GM20000 (cell line): ENCODE measurements around the gene PLAAT3.

ENCODE experiments used
- DNase-seq: peaks from one replicate; pipeline ENCODE4 v3.0.0; 2012; ENCODE audit warnings: low spot score
- TF ChIP-seq, protein P1 (sequence below): IDR thresholded peaks from 2 replicates; pipeline ENCODE4 v1.5.1; 2012; ENCODE audit warnings: mild to moderate bottlenecking, control low read depth; ENCODE audit errors: extremely low read depth, missing control alignments

The PLAAT3 gene

DNA sequence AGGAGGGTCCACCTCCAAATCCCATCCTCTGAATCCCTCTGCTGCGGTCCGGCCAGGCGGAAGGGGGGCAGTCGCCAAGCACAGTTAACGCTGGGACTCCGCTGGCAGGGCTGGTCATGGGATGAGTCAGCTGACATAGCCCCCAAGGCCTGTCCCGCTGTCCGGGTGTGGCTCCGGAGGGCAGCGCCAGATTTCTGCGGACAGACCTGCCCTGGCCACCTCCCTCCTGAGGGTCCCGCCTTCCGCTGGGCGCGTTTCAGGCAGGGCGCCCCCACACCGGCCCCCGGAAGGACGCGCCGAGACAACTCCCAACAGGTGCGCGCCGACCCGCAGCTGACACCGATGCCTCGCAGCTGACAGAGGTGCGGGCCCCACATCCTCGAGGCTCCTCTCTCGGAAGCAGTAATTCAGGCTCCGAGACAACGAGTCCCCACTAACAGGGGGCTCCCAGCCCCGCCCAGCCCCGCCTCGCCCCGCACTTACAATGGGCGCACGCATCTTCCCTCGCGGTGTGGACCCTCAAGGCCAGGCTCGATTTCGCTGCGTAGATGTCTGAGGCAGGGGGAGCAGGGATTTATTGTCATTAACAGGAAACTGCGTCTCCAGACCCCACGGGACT lies 607 bp downstream of the PLAAT3 start:
- DNase-seq = peak; percentile 46
- TF ChIP-seq, protein P1, sequence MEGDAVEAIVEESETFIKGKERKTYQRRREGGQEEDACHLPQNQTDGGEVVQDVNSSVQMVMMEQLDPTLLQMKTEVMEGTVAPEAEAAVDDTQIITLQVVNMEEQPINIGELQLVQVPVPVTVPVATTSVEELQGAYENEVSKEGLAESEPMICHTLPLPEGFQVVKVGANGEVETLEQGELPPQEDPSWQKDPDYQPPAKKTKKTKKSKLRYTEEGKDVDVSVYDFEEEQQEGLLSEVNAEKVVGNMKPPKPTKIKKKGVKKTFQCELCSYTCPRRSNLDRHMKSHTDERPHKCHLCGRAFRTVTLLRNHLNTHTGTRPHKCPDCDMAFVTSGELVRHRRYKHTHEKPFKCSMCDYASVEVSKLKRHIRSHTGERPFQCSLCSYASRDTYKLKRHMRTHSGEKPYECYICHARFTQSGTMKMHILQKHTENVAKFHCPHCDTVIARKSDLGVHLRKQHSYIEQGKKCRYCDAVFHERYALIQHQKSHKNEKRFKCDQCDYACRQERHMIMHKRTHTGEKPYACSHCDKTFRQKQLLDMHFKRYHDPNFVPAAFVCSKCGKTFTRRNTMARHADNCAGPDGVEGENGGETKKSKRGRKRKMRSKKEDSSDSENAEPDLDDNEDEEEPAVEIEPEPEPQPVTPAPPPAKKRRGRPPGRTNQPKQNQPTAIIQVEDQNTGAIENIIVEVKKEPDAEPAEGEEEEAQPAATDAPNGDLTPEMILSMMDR = no peak

DNA sequence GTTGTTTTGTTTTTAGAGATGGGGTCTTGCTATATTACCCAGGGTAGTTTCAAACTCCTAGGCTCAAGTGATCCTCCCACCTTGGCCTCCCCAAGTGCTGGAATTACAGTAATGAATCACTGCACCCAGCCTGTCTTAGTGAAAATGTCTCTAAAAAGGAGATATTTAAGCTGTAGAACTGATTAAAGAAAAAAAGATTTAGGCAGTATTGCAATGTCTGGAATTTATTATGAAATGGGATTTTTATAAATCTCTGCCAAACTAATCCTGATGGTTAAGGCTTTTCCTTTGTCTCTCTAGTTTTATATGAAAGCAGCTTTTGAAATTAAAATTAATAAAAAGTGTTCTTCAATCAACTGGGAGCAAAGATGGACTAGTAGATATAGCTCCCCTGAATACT lies 2.1 kb downstream of the PLAAT3 start:
- no peak for DNase-seq
- TF ChIP-seq, protein P1 = no peak

DNA sequence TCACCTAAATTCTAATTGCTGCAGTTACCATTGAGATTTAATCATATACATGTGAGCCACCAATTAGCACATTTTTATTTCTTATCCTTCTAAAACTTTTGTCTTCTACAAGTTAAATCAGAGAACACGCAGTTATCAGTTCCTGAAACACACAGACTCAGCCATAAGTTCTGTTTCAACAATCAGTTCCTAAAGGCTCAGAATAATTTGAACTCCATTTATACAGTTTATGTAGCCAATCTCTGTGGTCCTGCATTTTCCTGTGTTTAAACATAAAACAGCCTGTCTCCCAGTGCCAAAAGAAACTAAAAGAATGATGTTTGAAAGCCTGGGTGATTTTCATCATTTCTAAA lies 2.9 kb downstream of the PLAAT3 start:
- TF ChIP-seq, protein P1 = no peak
- DNase-seq = no peak

DNA sequence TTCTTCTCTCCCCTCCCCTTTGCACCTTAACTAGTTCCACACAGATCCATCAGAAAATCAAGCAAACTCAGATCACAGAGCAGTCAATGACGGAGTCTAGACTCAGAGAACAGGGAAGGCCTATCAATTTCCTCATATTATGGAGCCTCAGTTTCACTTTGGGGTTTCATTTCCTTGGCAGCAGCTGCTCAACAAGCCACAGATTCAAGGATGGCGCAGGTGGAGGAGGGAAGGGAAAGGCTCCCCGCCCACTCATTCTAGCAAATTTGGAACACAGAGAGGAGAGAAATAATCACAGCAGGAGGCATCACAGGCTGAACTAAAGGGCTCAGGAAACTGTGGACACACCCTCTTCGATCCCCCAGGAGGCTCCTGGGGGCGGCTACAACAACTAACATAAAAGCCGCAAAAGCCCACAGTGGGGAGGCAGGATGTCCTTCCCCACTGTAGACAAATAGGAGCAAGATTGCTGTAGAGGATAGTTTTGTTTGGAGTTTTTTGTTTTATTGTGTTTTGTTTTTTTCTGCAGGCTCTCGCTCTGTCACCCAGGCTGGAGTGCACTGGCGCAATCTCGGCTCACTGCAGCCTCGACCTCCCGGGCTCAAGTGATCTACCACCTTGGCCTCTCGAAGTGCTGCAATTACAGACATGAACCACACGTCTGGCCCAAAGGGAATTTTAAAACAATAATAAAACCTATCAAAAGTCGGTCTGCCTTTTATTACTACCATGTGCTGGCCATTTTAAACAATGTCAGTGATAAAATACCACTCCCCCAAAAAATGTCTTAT lies 3.4 kb downstream of the PLAAT3 start:
- DNase-seq = no peak
- TF ChIP-seq, protein P1 = no peak

DNA sequence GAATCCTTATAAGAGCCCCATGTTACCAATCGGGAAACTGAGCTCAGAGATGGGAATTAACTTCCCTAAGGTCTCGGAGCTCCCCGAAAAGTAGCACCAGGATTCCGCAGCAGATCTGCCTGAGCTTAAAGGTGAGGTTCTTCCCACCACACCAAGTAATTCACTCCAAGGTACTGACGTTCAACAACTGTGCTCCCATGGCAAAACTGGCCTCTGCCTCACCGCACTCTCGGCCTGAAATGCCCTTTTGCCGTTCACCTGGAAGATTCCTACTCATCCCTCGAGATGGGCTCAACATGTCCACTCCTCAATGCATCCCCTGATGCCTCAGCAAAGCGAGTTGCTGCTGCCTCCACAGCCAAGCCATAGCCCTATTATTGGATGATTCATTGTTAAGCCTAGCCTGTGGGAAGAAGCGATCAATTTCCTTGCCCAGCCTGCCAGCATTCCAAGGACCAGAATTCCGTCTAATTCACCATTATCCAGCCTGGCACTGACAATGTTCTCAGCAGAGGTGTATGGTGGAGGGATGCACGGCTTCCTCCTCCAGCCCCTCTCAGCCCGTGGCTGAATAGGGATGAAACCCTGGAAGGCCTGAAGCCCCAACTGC lies 4.2 kb downstream of the PLAAT3 start:
- TF ChIP-seq, protein P1 = no peak
- no peak for DNase-seq

DNA sequence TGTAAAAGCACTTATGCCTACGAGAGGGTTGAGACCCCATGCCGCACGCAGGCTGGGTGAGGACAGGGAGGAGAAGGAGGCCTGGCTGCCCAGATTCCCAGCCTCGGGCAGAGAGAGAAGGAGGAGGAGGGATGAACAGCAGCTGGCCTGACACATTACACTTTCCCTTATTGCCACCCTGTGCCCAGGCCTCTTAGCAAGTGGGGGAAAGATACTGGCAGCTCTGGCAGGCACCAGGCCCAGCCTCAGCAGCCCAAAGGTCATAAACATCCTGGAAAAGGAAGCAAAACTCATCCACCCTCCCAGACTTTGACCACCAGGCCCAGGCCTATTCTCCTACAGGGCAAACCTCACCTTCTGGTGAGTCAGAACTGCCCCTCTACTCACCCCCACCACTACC lies 4.7 kb downstream of the PLAAT3 start:
- TF ChIP-seq, protein P1 = no peak
- DNase-seq = no peak
